Large intestine (tissue), 3 donors: ENCODE measurements around the gene CHML. TPM values are rescaled to one million over a fixed set of nuclear protein-coding genes. Genes with fewer than 3 reads are reported as not detected.

ENCODE experiments used
- DNase-seq, 2 donors: peaks; one replicate each; pipeline versions ENCODE4 v3.0.0 to v3.0.0-alpha.2; 2013
- H3K27ac ChIP-seq: one replicate; pipeline ENCODE4 v1.5.1; 2013; ENCODE audit warnings: low read length
- H3K27me3 ChIP-seq: 2 replicates; pipeline ENCODE4 v1.6.1; 2013; ENCODE audit warnings: low read length; ENCODE audit not compliant: control insufficient read depth, insufficient read depth
- H3K36me3 ChIP-seq: 2 replicates; pipeline ENCODE4 v1.6.1; 2013; ENCODE audit warnings: low read length; ENCODE audit not compliant: control insufficient read depth, insufficient read depth
- H3K4me1 ChIP-seq: one replicate; pipeline ENCODE4 v1.6.1; 2013; ENCODE audit warnings: low read length; ENCODE audit not compliant: control insufficient read depth, insufficient read depth
- H3K4me3 ChIP-seq: one replicate; pipeline ENCODE4 v1.5.1; 2013; ENCODE audit warnings: low read length
- H3K9me3 ChIP-seq: one replicate; pipeline ENCODE4 v1.6.1; 2013; ENCODE audit warnings: mild to moderate bottlenecking, low read depth, low read length, moderate library complexity; ENCODE audit not compliant: control insufficient read depth
- WGBS: methylation state at CpG from one replicate; pipeline ENCODE4 v1.1.5; 2013; ENCODE audit warnings: low lambda C conversion rate; ENCODE audit not compliant: insufficient coverage; 5-methylcytosine and 5-hydroxymethylcytosine counted together
- polyA plus RNA-seq: library from polyadenylated mRNA; unstranded; fragments of 120-200 nt; gene quantifications from one replicate; pipeline ENCODE4 v1.2.1, GENCODE V29; 2013

Gene CHML
- polyA plus RNA-seq, 1 donor: 14.9 TPM

- WGBS: no CpG with 5 or more reads among the region's 1 CpG
- no peaks in the 10 kb centered on the region for H3K9me3 ChIP-seq
- H3K36me3 ChIP-seq: peaks cover 14% of the 10 kb centered on the region
- DNase-seq: no peak
- no peaks in the 10 kb centered on the region for H3K27me3 ChIP-seq
- no peaks in the 10 kb centered on the region for H3K4me1 ChIP-seq
- H3K27ac ChIP-seq: no peak overlapping the region
- H3K4me3 ChIP-seq: no peak overlapping the region
These were observed 47.0 kb downstream of the CHML start for GRCh38 chr1:241593186-241593585.

DNA sequence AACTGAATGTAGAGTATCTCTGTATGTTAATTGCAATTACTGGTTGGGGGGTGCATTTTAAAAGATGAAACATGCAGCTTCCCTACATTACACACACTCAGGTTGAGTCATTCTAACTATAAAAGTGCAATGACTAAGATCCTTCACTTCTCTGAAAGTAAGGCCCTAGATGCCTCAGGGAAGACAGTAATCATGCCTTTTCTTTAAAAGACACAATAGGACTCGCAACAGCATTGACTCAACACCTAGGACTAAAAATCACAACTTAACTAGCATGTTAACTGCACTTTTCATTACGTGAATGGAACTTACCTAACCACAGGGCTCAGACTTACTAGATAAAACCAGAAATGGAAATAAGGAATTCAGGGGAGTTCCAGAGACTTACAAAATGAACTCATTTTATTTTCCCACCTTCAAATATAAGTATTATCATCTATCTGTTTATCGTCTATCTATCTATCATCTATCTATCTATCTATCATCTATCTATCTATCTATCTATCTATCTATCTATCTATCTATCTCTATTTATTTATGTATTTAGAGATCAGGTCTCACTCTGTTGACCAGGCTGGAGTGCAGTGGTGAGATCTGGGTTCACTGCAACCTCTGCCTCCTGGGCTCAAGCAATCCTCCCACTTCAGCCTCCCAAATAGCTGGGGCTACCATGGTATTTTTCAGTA lies 47.8 kb downstream of the CHML start:
- Histone ChIP-seq H3K27me3 (no peaks in the 10 kb centered on the region), H3K9me3 (no peaks in the 10 kb centered on the region), H3K4me1 (no peaks in the 10 kb centered on the region), H3K4me3 (no peak overlapping the region), H3K36me3 (peaks cover 12% of the 10 kb centered on the region), H3K27ac (no peak overlapping the region)
- no peak for DNase-seq
- WGBS: 100% methylated on average over 1 of the region's 3 CpGs

DNA sequence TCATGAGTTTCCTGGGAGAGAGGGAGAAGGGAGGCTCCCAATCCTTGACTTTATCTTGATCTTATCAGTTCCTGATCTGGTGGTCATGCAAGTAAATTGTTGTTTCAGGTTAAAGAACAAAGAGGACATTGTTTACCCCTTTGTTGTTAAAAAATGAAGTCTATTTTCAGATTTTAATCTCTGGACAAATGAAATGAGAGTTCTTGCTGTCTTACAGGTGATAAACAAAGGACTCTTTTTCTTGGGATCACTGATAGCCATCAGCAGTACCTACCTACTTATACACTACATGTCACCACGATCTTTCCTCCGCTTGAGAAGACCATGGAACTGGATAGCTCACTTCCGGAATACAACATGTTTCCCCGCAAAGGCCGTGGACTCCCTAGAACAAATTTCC lies 48.4 kb downstream of the CHML start:
- Histone ChIP-seq H3K9me3 (no peaks in the 10 kb centered on the region), H3K36me3 (peaks cover 12% of the 10 kb centered on the region), H3K4me3 (no peak overlapping the region), H3K4me1 (no peaks in the 10 kb centered on the region), H3K27me3 (no peaks in the 10 kb centered on the region), H3K27ac (no peak overlapping the region)
- DNase-seq: no peak
- no CpG with 5 or more reads among the region's 5 CpGs for WGBS

- Histone ChIP-seq H3K27ac (no peak overlapping the region), H3K4me3 (no peak overlapping the region), H3K27me3 (no peaks in the 10 kb centered on the region), H3K4me1 (no peaks in the 10 kb centered on the region), H3K36me3 (peaks cover 12% of the 10 kb centered on the region), H3K9me3 (no peaks in the 10 kb centered on the region)
- DNase-seq: no peak
These were observed 48.9 kb downstream of the CHML start for GRCh38 chr1:241591317-241591716.

GRCh38 chr1:241590719-241591118 lies 49.5 kb downstream of the CHML start:
- Histone ChIP-seq H3K4me3 (no peak overlapping the region), H3K27ac (no peak overlapping the region)
- whole genome bisulfite sequencing: 100% methylated on average over 1 of the region's 4 CpGs

More at GRCh38 chr1:241590719-241591118, 49.5 kb downstream of the CHML start:
- Histone ChIP-seq H3K36me3 (peaks cover 12% of the 10 kb centered on the region), H3K9me3 (no peaks in the 10 kb centered on the region), H3K27me3 (no peaks in the 10 kb centered on the region), H3K4me1 (no peaks in the 10 kb centered on the region)
- no peak for DNase-seq

Other genes with a start within 250 kb of the CHML start
- 69.5 TPM for gene FH, start 120.6 kb downstream of the CHML start, polyA plus RNA-seq
- 0.55 TPM for gene KMO, start 108.0 kb downstream of the CHML start, polyA plus RNA-seq
- gene OPN3, start within 50 bp of the CHML start, polyA plus RNA-seq: 15.2 TPM
- 0.03 TPM for gene WDR64, start 11.9 kb upstream of the CHML start, polyA plus RNA-seq
- gene EXO1, start 207.8 kb upstream of the CHML start, polyA plus RNA-seq: 5.3 TPM